Body of pancreas (tissue), 4 donors: Measurements from ENCODE around the gene STPG3.

ENCODE experiments used
- CTCF ChIP-seq, 7 experiments: fragments of 450-650 bp in 4 of 7; fragments of 200-600 bp in 3 of 7; sonication (generic) in 3 of 7; IDR thresholded peaks; one replicate each; pipeline ENCODE4 v1.5.1; 2016 to 2019; ENCODE audit warnings: antibody characterized with exemption in 7 of 7
- POLR2A ChIP-seq, 3 donors: fragments of 450-650 bp; IDR thresholded peaks; one replicate each; pipeline ENCODE4 v1.6.1; 2016; ENCODE audit warnings: antibody characterized with exemption in 3 of 3, mild to moderate bottlenecking in 2 of 3

GRCh38 chr9:137225699-137226331 is 25.3 kb upstream of the STPG3 start:
- TF ChIP-seq POLR2A (IDR thresholded peaks at IDR 0.05) (no peak), CTCF (IDR thresholded peaks at IDR 0.05) (no peak)
